Ishikawa (cell line): ENCODE results near the gene RHOT2.

Experiments
- CEBPB ChIP-seq: IDR thresholded peaks from 2 replicates; pipeline ENCODE4 v1.6.1; 2012
- CREB1 ChIP-seq: IDR thresholded peaks from 2 replicates; pipeline ENCODE4 v1.6.1; 2012; ENCODE audit warnings: low read depth
- FOXM1 ChIP-seq: IDR thresholded peaks from 2 replicates; pipeline ENCODE4 v1.6.1; 2012; ENCODE audit warnings: low read depth, borderline replicate concordance
- NFIC ChIP-seq: IDR thresholded peaks from 2 replicates; pipeline ENCODE4 v1.6.1; 2012
- RAD21 ChIP-seq: IDR thresholded peaks from 2 replicates; pipeline ENCODE4 v1.6.1; 2012; ENCODE audit warnings: low read depth
- REST ChIP-seq: IDR thresholded peaks from 2 replicates; pipeline ENCODE4 v1.6.1; 2012; ENCODE audit warnings: low read depth, mild to moderate bottlenecking
- TAF1 ChIP-seq: IDR thresholded peaks from 2 replicates; pipeline ENCODE4 v1.6.1; 2012; ENCODE audit warnings: low read depth, mild to moderate bottlenecking
- ZBTB7A ChIP-seq: IDR thresholded peaks from 2 replicates; pipeline ENCODE4 v1.6.1; 2012; ENCODE audit warnings: low read depth
- TF ChIP-seq, protein P1 (sequence below): IDR thresholded peaks from 2 replicates; pipeline ENCODE4 v1.6.1; 2012
- TF ChIP-seq, protein P2 (sequence below): IDR thresholded peaks from 2 replicates; pipeline ENCODE4 v1.6.1; 2012

- TF ChIP-seq, protein P1, sequence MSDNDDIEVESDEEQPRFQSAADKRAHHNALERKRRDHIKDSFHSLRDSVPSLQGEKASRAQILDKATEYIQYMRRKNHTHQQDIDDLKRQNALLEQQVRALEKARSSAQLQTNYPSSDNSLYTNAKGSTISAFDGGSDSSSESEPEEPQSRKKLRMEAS, result no peak
- TF ChIP-seq REST, result no peak
- no peak for TF ChIP-seq TAF1
- TF ChIP-seq FOXM1, result no peak
- TF ChIP-seq ZBTB7A, result no peak
- TF ChIP-seq CREB1, result no peak
- no peak for TF ChIP-seq CEBPB
- TF ChIP-seq RAD21, result no peak
- TF ChIP-seq, protein P2, sequence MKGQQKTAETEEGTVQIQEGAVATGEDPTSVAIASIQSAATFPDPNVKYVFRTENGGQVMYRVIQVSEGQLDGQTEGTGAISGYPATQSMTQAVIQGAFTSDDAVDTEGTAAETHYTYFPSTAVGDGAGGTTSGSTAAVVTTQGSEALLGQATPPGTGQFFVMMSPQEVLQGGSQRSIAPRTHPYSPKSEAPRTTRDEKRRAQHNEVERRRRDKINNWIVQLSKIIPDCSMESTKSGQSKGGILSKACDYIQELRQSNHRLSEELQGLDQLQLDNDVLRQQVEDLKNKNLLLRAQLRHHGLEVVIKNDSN, result no peak
- TF ChIP-seq NFIC, result no peak
These were observed 43.3 kb upstream of the RHOT2 start for GRCh38 chr16:624526-625070.
